ENCODE results near the gene BMP10.

GRCh38 chr2:68917034-68917718 lies 46.0 kb upstream of the BMP10 start:
- TF ChIP-seq TAF1 (IDR thresholded peaks at IDR 0.05; ENCODE audit: low read depth, low read length) (no peak), POLR2A (IDR thresholded peaks at IDR 0.05; ENCODE audit: low read depth, low read length) (no peak), POLR2AphosphoS5 (IDR thresholded peaks at IDR 0.05; ENCODE audit: low read depth, low read length) (no peak), SPI1 (IDR thresholded peaks at IDR 0.05; ENCODE audit: low read depth, low read length) (no peak), PAX5 (IDR thresholded peaks at IDR 0.05; ENCODE audit: insufficient read depth, low read length, severe bottlenecking) (no peak)
